ENCODE results near the gene PPP1R3A. TPM values are rescaled to one million over a fixed set of nuclear protein-coding genes. Genes with fewer than 3 reads are reported as not detected.

The PPP1R3A gene
- total RNA-seq, 1 experiment from 2014 or later = not detected

- Histone ChIP-seq H3K36me3 (ENCODE audit: control insufficient read depth, insufficient read depth, low read length) (no peaks in the 10 kb centered on the region), H3K27ac (ENCODE audit: low read length) (no peak overlapping the region), H3K9me3 (ENCODE audit: control insufficient read depth, insufficient read depth, low read depth, low read length) (no peaks in the 10 kb centered on the region), H3K4me1 (ENCODE audit: control insufficient read depth, insufficient read depth, low read length) (no peaks in the 10 kb centered on the region), H3K27me3 (ENCODE audit: control insufficient read depth, insufficient read depth, low read length) (no peaks in the 10 kb centered on the region), H3K4me3 (ENCODE audit: low read depth in 2 of 2, low read length in 2 of 2) (no peak overlapping the region)
- no peak for ATAC-seq
- BruUV-seq (replicated peaks) = no TSS peak
- ChIA-PET POLR2A (no interaction called here), CTCF (no interaction called here)
- in situ Hi-C loops (cut with HindIII; ENCODE audit: low pct_unique_long_range_greater_than_20kb, low sequenced_read_pairs) (no loop called here), intact Hi-C loops (cut with micrococcal nuclease; ENCODE audit: unreplicated experiment) (no loop called here)
- TF ChIP-seq, protein P1, sequence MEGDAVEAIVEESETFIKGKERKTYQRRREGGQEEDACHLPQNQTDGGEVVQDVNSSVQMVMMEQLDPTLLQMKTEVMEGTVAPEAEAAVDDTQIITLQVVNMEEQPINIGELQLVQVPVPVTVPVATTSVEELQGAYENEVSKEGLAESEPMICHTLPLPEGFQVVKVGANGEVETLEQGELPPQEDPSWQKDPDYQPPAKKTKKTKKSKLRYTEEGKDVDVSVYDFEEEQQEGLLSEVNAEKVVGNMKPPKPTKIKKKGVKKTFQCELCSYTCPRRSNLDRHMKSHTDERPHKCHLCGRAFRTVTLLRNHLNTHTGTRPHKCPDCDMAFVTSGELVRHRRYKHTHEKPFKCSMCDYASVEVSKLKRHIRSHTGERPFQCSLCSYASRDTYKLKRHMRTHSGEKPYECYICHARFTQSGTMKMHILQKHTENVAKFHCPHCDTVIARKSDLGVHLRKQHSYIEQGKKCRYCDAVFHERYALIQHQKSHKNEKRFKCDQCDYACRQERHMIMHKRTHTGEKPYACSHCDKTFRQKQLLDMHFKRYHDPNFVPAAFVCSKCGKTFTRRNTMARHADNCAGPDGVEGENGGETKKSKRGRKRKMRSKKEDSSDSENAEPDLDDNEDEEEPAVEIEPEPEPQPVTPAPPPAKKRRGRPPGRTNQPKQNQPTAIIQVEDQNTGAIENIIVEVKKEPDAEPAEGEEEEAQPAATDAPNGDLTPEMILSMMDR (IDR thresholded peaks at IDR 0.05) = no peak
- TF ChIP-seq SIN3A (IDR thresholded peaks at IDR 0.05; ENCODE audit: borderline replicate concordance, insufficient read depth, low read depth, low read length) (no peak), REST (IDR thresholded peaks at IDR 0.05; ENCODE audit: insufficient read depth in 1 of 2, low read depth in 2 of 2, low read length in 1 of 2) (no peak), POLR2AphosphoS5 (IDR thresholded peaks at IDR 0.05; ENCODE audit: low read depth, low read length) (no peak), TCF7L2 (IDR thresholded peaks at IDR 0.05; ENCODE audit: low read depth, low read length) (no peak)
- DNase-seq (ENCODE audit: low read depth, low spot score) = no peak
These were observed 36.3 kb upstream of the PPP1R3A start for GRCh38 chr7:113955157-113955556.

- ChIA-PET CTCF (no interaction called here), POLR2A (no interaction called here)
- Histone ChIP-seq H3K9me3 (ENCODE audit: control insufficient read depth, insufficient read depth, low read depth, low read length) (no peaks in the 10 kb centered on the region), H3K4me3 (ENCODE audit: low read depth in 2 of 2, low read length in 2 of 2) (no peak overlapping the region), H3K36me3 (ENCODE audit: control insufficient read depth, insufficient read depth, low read length) (no peaks in the 10 kb centered on the region), H3K27me3 (ENCODE audit: control insufficient read depth, insufficient read depth, low read length) (no peaks in the 10 kb centered on the region), H3K4me1 (ENCODE audit: control insufficient read depth, insufficient read depth, low read length) (no peaks in the 10 kb centered on the region), H3K27ac (ENCODE audit: low read length) (no peak overlapping the region)
- TF ChIP-seq SIN3A (IDR thresholded peaks at IDR 0.05; ENCODE audit: borderline replicate concordance, insufficient read depth, low read depth, low read length) (no peak), TCF7L2 (IDR thresholded peaks at IDR 0.05; ENCODE audit: low read depth, low read length) (no peak), POLR2AphosphoS5 (IDR thresholded peaks at IDR 0.05; ENCODE audit: low read depth, low read length) (no peak), REST (IDR thresholded peaks at IDR 0.05; ENCODE audit: insufficient read depth in 1 of 2, low read depth in 2 of 2, low read length in 1 of 2) (no peak)
- TF ChIP-seq, protein P1 (IDR thresholded peaks at IDR 0.05) = no peak
- in situ Hi-C loops (cut with HindIII; ENCODE audit: low pct_unique_long_range_greater_than_20kb, low sequenced_read_pairs) (no loop called here), intact Hi-C loops (cut with micrococcal nuclease; ENCODE audit: unreplicated experiment) (no loop called here)
- ATAC-seq = no peak
- DNase-seq (ENCODE audit: low read depth, low spot score) = no peak
- BruUV-seq (replicated peaks) = no TSS peak
These were observed 34.7 kb upstream of the PPP1R3A start for GRCh38 chr7:113953553-113953952.
